ENCODE data around the gene BICC1. TPM values are rescaled to one million over a fixed set of nuclear protein-coding genes. Genes with fewer than 3 reads are reported as not detected.

Gene BICC1
- total RNA-seq, 1 donor from 2014 or later = 0.41 TPM

DNA sequence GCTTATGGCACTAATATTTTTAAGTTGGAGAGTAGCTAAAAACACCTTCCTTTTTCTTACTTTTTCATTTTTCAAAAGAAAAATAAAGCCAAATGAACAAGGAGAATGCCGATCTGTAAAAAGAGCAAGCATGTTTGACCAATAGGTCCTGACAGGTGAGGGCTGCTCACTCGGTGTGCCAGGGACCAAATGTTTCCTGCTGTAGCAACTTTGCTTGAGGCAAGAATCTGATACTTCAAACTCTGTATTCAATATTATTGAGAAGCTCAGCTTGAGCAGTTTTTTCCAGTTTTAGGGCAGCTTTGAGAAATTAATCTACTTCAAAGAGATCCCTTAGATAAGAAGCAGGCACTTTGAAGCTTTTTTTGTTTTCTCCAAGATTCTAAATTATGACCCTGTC, 298.1 kb downstream of the BICC1 start:
- no peaks in the 10 kb centered on the region for H3K9me3 Mint-ChIP-seq
- no peaks in the 10 kb centered on the region for H3K27me3 ChIP-seq
- no peak overlapping the region for H3K4me3 ChIP-seq
- TF ChIP-seq, protein P1, sequence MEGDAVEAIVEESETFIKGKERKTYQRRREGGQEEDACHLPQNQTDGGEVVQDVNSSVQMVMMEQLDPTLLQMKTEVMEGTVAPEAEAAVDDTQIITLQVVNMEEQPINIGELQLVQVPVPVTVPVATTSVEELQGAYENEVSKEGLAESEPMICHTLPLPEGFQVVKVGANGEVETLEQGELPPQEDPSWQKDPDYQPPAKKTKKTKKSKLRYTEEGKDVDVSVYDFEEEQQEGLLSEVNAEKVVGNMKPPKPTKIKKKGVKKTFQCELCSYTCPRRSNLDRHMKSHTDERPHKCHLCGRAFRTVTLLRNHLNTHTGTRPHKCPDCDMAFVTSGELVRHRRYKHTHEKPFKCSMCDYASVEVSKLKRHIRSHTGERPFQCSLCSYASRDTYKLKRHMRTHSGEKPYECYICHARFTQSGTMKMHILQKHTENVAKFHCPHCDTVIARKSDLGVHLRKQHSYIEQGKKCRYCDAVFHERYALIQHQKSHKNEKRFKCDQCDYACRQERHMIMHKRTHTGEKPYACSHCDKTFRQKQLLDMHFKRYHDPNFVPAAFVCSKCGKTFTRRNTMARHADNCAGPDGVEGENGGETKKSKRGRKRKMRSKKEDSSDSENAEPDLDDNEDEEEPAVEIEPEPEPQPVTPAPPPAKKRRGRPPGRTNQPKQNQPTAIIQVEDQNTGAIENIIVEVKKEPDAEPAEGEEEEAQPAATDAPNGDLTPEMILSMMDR (IDR thresholded peaks at IDR 0.05) = no peak
- TF ChIP-seq EZH2 (IDR thresholded peaks at IDR 0.05) (no peak), EZH2phosphoT487 (IDR thresholded peaks at IDR 0.05) (no peak)
- no peaks in the 10 kb centered on the region for H3K36me3 ChIP-seq
- H3K4me1 ChIP-seq = no peaks in the 10 kb centered on the region
- DNase-seq (ENCODE audit: low spot score) = no peak
- no peaks in the 10 kb centered on the region for H3K9me3 ChIP-seq (ENCODE audit: low read depth)
- H3K36me3 Mint-ChIP-seq = peaks cover 2% of the 10 kb centered on the region
- H3K4me2 ChIP-seq = no peak overlapping the region
- H3K27ac ChIP-seq = no peak overlapping the region
- no peak overlapping the region for H3K4me3 Mint-ChIP-seq
- H3F3A ChIP-seq (ENCODE audit: low read depth) = no peaks in the 10 kb centered on the region
- H2AFZ ChIP-seq (replicated peaks) = no peak overlapping the region
- no peaks in the 10 kb centered on the region for H3K79me2 ChIP-seq (ENCODE audit: low read depth)
- H3K27me3 Mint-ChIP-seq (ENCODE audit: insufficient read depth, low read depth) = peaks cover 4% of the 10 kb centered on the region
- H3K4me1 Mint-ChIP-seq = no peaks in the 10 kb centered on the region
- H3K27ac Mint-ChIP-seq = no peak overlapping the region
- H4K20me1 ChIP-seq (ENCODE audit: low read depth) = no peaks in the 10 kb centered on the region
- no peak overlapping the region for H3K9ac ChIP-seq

DNA sequence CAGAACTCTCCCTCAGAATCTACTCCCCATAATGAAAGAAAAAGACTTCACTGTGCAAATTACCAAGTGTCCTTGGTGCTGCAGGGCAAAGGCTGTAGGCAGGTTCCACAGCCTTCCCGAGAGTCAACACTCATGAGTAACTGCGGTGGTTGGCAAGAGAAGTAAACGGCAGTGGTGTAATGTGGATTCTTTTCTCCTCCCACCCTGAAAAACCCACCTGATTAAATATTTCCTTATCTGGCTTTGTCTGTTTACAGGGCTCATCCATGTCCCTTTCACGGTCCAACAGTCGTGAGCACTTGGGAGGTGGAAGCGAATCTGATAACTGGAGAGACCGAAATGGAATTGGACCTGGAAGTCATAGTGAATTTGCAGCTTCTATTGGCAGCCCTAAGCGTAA, 300.9 kb downstream of the BICC1 start:
- H3K27ac ChIP-seq = no peak overlapping the region
- H3K4me1 ChIP-seq = no peaks in the 10 kb centered on the region
- no peaks in the 10 kb centered on the region for H3F3A ChIP-seq (ENCODE audit: low read depth)
- no peak overlapping the region for H3K9ac ChIP-seq
- H3K4me2 ChIP-seq = no peak overlapping the region
- Mint-ChIP-seq H3K27me3 (ENCODE audit: insufficient read depth, low read depth) (peaks cover 4% of the 10 kb centered on the region), H3K36me3 (no peaks in the 10 kb centered on the region), H3K4me1 (peaks cover 16% of the 10 kb centered on the region), H3K27ac (peak overlapping the region; percentile 43), H3K9me3 (no peaks in the 10 kb centered on the region), H3K4me3 (no peak overlapping the region)
- DNase-seq (ENCODE audit: low spot score) = no peak
- no peaks in the 10 kb centered on the region for H3K36me3 ChIP-seq
- peak overlapping the region; percentile 10 for H2AFZ ChIP-seq (replicated peaks)
- no peaks in the 10 kb centered on the region for H3K9me3 ChIP-seq (ENCODE audit: low read depth)
- no peaks in the 10 kb centered on the region for H3K27me3 ChIP-seq
- H3K79me2 ChIP-seq (ENCODE audit: low read depth) = no peaks in the 10 kb centered on the region
- TF ChIP-seq, protein P1 (IDR thresholded peaks at IDR 0.05) = no peak
- TF ChIP-seq EZH2phosphoT487 (IDR thresholded peaks at IDR 0.05) = no peak
- no peak for TF ChIP-seq EZH2 (IDR thresholded peaks at IDR 0.05)
- H3K4me3 ChIP-seq = no peak overlapping the region
- no peaks in the 10 kb centered on the region for H4K20me1 ChIP-seq (ENCODE audit: low read depth)

DNA sequence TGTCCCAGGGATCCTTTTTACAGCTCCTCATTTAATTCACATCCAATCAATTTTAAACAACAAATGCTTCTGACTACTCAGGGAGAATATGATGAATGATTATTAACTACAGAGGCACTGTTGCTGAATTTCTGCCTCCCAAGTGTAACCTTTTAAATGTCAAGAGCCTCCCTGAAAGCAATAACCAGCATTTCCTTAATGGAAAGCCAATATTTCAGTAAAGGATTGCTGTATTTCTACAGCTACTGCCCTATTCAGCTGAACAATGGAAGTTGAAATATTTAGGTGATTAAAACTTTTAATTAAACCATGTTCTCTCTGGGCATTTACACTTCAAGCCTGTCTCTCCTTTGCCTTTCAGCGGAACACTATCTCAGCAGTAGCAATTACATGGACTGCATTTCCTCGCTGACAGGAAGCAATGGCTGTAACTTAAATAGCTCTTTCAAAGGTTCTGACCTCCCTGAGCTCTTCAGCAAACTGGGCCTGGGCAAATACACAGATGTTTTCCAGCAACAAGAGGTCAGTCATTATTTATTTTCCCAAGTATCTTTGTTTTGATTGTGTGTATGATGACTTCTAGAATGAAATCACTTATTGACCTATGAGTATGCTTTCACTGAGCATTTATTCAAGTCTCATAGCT, 304.7 kb downstream of the BICC1 start:
- Mint-ChIP-seq H3K9me3 (no peaks in the 10 kb centered on the region), H3K27ac (peak overlapping the region; percentile 1), H3K36me3 (no peaks in the 10 kb centered on the region), H3K4me3 (no peak overlapping the region), H3K4me1 (peaks cover 16% of the 10 kb centered on the region), H3K27me3 (ENCODE audit: insufficient read depth, low read depth) (peaks cover 4% of the 10 kb centered on the region)
- no peak overlapping the region for H2AFZ ChIP-seq (replicated peaks)
- no peaks in the 10 kb centered on the region for H3F3A ChIP-seq (ENCODE audit: low read depth)
- TF ChIP-seq EZH2 (IDR thresholded peaks at IDR 0.05) (no peak), EZH2phosphoT487 (IDR thresholded peaks at IDR 0.05) (no peak)
- TF ChIP-seq, protein P1 (IDR thresholded peaks at IDR 0.05) = no peak
- H3K36me3 ChIP-seq = no peaks in the 10 kb centered on the region
- H4K20me1 ChIP-seq (ENCODE audit: low read depth) = no peaks in the 10 kb centered on the region
- no peaks in the 10 kb centered on the region for H3K9me3 ChIP-seq (ENCODE audit: low read depth)
- no peak overlapping the region for H3K4me3 ChIP-seq
- H3K27me3 ChIP-seq = no peaks in the 10 kb centered on the region
- no peak for DNase-seq (ENCODE audit: low spot score)
- H3K4me1 ChIP-seq = no peaks in the 10 kb centered on the region
- H3K4me2 ChIP-seq = no peak overlapping the region
- no peak overlapping the region for H3K27ac ChIP-seq
- H3K9ac ChIP-seq = no peak overlapping the region
- no peaks in the 10 kb centered on the region for H3K79me2 ChIP-seq (ENCODE audit: low read depth)
